Peyer's patch (tissue), 4 donors: ENCODE measurements around the gene KHK.
A peak's percentile ranks its signal among the peaks of the same experiment; 100 is the strongest.

ENCODE experiments used
- CTCF ChIP-seq, 6 experiments: fragments of 450-650 bp in 4 of 6; fragments of 200-600 bp in 2 of 6; sonication (generic) in 1 of 6; IDR thresholded peaks; one replicate each; pipeline ENCODE4 v1.5.1; 2017 to 2019; ENCODE audit warnings: antibody characterized with exemption in 6 of 6, mild to moderate bottlenecking in 3 of 6, moderate library complexity in 1 of 6
- POLR2A ChIP-seq, 2 donors: fragments of 450-650 bp; IDR thresholded peaks; one replicate each; pipeline ENCODE4 v1.5.1; 2017; ENCODE audit warnings: antibody characterized with exemption in 2 of 2, mild to moderate bottlenecking in 2 of 2, moderate library complexity in 2 of 2

GRCh38 chr2:27071277-27071989 is 15.1 kb upstream of the KHK start, which contains the start of gene OST4:
- peak in 1 of 6 experiments; percentile 9 for TF ChIP-seq CTCF (IDR thresholded peaks at IDR 0.05)
- peak; percentile 87 to 90 for TF ChIP-seq POLR2A (IDR thresholded peaks at IDR 0.05)
